Thyroid gland (tissue), 4 donors: ENCODE results near the gene NAV3.

Source experiments
- CTCF ChIP-seq, 6 experiments: fragments of 200-600 bp in 3 of 6; fragments of 450-650 bp in 3 of 6; sonication (generic) in 3 of 6; IDR thresholded peaks; one replicate each; pipeline ENCODE4 v1.5.1; 2016 to 2019; ENCODE audit warnings: antibody characterized with exemption in 6 of 6, mild to moderate bottlenecking in 2 of 6, inconsistent platforms in 1 of 6, moderate library complexity in 1 of 6
- POLR2A ChIP-seq, 2 donors: fragments of 450-650 bp; IDR thresholded peaks; one replicate each; pipeline ENCODE4 v1.6.1; 2017; ENCODE audit warnings: antibody characterized with exemption in 2 of 2, mild to moderate bottlenecking in 2 of 2, moderate library complexity in 1 of 2

DNA sequence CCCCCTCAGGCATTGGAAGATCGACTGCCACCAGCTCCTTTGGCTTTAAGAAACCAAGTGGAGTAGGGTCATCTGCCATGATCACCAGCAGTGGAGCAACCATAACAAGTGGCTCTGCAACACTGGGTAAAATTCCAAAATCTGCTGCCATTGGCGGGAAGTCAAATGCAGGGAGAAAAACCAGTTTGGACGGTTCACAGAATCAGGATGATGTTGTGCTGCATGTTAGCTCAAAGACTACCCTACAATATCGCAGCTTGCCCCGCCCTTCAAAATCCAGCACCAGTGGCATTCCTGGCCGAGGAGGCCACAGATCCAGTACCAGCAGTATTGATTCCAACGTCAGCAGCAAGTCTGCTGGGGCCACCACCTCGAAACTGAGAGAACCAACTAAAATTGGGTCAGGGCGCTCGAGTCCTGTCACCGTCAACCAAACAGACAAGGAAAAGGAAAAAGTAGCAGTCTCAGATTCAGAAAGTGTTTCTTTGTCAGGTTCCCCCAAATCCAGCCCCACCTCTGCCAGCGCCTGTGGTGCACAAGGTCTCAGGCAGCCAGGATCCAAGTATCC lies 288.7 kb downstream of the NAV3 start:
- no peak for TF ChIP-seq CTCF (IDR thresholded peaks at IDR 0.05)
- no peak for TF ChIP-seq POLR2A (IDR thresholded peaks at IDR 0.05)
